DOHH2 (cell line): ENCODE data around the gene PGAM2.

ENCODE experiments used
- H3F3A ChIP-seq: fragments of 200-600 bp; sonication (generic), shearing (Covaris generic); 2 replicates; pipeline ENCODE4 v1.6.0; 2016; ENCODE audit warnings: antibody characterized with exemption, mild to moderate bottlenecking; ENCODE audit not compliant: control insufficient read depth, insufficient read depth
- H3K27ac ChIP-seq: fragments of 200-600 bp; sonication (generic); 2 replicates; pipeline ENCODE4 v1.5.1; 2014; ENCODE audit warnings: low read depth, mild to moderate bottlenecking, low read length, moderate library complexity
- H3K27me3 ChIP-seq: fragments of 200-600 bp; sonication (generic); 2 replicates; pipeline ENCODE4 v1.6.1; 2014; ENCODE audit warnings: mild to moderate bottlenecking, low read length, mixed read lengths; ENCODE audit not compliant: control insufficient read depth
- H3K36me3 ChIP-seq: fragments of 200-600 bp; sonication (generic); 2 replicates; pipeline ENCODE4 v1.6.1; 2014; ENCODE audit warnings: mild to moderate bottlenecking, low read length, moderate library complexity, mixed read lengths; ENCODE audit not compliant: control insufficient read depth
- H3K4me1 ChIP-seq: fragments of 200-600 bp; sonication (generic); 2 replicates; pipeline ENCODE4 v1.6.1; 2014; ENCODE audit warnings: mild to moderate bottlenecking, low read length, mixed read lengths; ENCODE audit not compliant: control insufficient read depth
- H3K4me2 ChIP-seq: fragments of 200-600 bp; sonication (generic); 2 replicates; pipeline ENCODE4 v1.6.0; 2014; ENCODE audit warnings: mild to moderate bottlenecking, low read length, moderate library complexity
- H3K4me3 ChIP-seq: fragments of 200-600 bp; sonication (generic); 2 replicates; pipeline ENCODE4 v1.5.1; 2014; ENCODE audit warnings: mild to moderate bottlenecking, low read length, mixed read lengths
- H3K79me2 ChIP-seq: fragments of 200-600 bp; sonication (generic); 2 replicates; pipeline ENCODE4 v1.6.1; 2014; ENCODE audit warnings: mild to moderate bottlenecking, low read length, mixed read lengths; ENCODE audit not compliant: control insufficient read depth
- H3K9me2 ChIP-seq: fragments of 200-600 bp; sonication (generic); replicated peaks from 2 replicates; pipeline ENCODE4 v1.6.1; 2014; ENCODE audit warnings: mild to moderate bottlenecking, low read length, mixed read lengths; ENCODE audit not compliant: control insufficient read depth
- H3K9me3 ChIP-seq: fragments of 200-600 bp; sonication (generic); 2 replicates; pipeline ENCODE4 v1.6.1; 2014; ENCODE audit warnings: antibody characterized with exemption, low read length, mixed read lengths; ENCODE audit not compliant: control insufficient read depth, insufficient read depth
- H4K20me1 ChIP-seq: fragments of 200-600 bp; sonication (generic); 2 replicates; pipeline ENCODE4 v1.6.0; 2014; ENCODE audit warnings: low read depth, mild to moderate bottlenecking, antibody characterized with exemption, low read length, moderate library complexity; ENCODE audit not compliant: control insufficient read depth, insufficient read depth
- CTCF ChIP-seq: fragments of 200-600 bp; sonication (generic); IDR thresholded peaks from one replicate; pipeline ENCODE4 v1.5.1; 2014; ENCODE audit warnings: antibody characterized with exemption, mild to moderate bottlenecking, low read depth, low read length; ENCODE audit not compliant: poor library complexity, severe bottlenecking
- EZH2phosphoT487 ChIP-seq: fragments of 200-600 bp; sonication (generic); IDR thresholded peaks from 2 replicates; pipeline ENCODE4 v1.6.1; 2017; ENCODE audit warnings: borderline replicate concordance, mild to moderate bottlenecking, antibody characterized with exemption, low read length, moderate library complexity, mixed read lengths

The PGAM2 gene

DNA sequence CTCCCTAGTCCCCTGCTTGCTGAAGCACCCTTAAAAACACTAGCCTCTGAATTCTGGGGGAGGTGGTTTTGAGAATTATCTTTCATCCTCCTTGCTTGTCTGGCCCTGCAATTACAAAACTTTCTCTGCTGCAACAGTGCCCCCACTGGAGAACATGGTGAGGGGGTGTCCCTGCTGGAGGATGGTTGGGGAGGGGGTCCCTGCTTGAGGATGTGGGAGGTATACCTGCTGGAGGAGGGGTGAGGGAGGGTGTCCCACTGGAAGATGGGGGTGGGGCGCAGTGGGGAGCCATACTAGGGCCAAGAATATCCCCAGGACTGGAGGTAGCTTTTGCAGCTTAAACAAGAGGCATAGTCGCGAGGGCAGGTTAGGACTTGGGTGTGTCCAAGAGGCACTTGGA lies 20.2 kb upstream of the PGAM2 start:
- Histone ChIP-seq H4K20me1 (no peaks in the 10 kb centered on the region), H3K9me3 (no peaks in the 10 kb centered on the region), H3K27ac (no peak overlapping the region), H3K79me2 (peaks cover 16% of the 10 kb centered on the region), H3K4me3 (no peak overlapping the region), H3K36me3 (peaks cover 13% of the 10 kb centered on the region), H3K27me3 (no peaks in the 10 kb centered on the region), H3K9me2 (no peaks in the 10 kb centered on the region), H3F3A (peaks cover 6% of the 10 kb centered on the region; the same call in 1 of the 2 replicates), H3K4me1 (peaks cover 14% of the 10 kb centered on the region), H3K4me2 (no peak overlapping the region)
- peak; percentile 75 for TF ChIP-seq CTCF
- TF ChIP-seq EZH2phosphoT487: no peak

DNA sequence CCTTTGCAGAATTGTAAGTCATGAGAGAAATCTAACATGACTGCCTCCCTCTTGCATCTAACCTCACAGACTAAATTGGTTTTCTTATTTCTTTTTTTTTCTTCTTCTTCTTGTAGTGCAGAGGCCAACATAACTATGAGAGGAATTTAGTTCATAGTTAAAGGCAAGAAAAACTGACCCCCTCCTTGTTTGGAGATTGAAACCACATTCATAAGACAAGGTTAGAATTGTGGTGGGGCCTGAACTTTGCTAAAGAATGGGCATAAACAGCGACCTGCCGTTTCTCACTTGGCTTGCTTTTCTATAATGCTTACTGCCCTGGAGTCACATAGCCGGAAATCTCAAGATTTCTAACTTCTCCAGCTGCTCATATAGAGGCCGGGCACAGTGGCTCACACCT lies 19.3 kb upstream of the PGAM2 start:
- peaks cover 6% of the 10 kb centered on the region; the same call in 1 of the 2 replicates for H3F3A ChIP-seq
- H3K9me2 ChIP-seq: no peaks in the 10 kb centered on the region

DNA sequence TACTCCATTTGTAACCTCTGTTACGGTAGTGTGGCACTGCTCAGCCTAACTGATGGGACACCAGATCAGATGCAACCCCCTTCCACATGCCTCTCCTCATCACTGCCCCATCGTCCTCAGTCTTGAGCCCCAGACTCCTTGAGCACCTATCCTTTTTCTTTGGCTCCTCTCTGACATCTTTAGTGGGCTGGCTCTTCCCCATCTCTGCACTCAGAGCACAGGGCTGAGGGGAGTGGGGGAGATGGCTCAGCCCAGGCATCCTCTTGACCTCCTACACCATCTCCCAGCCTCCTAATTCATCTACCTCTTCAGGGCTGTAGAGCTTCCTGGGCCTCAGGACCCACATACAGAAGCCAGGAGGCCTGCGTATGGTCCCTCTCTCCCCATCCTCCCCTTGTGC lies 18.4 kb upstream of the PGAM2 start:
- H3K4me2 ChIP-seq: no peak overlapping the region
- H3K79me2 ChIP-seq: peaks cover 26% of the 10 kb centered on the region
- peaks cover 30% of the 10 kb centered on the region for H3K36me3 ChIP-seq
- H4K20me1 ChIP-seq: no peaks in the 10 kb centered on the region
- H3F3A ChIP-seq: peaks cover 6% of the 10 kb centered on the region; the same call in 1 of the 2 replicates
- no peak for TF ChIP-seq EZH2phosphoT487
- no peak for TF ChIP-seq CTCF
- no peaks in the 10 kb centered on the region for H3K27me3 ChIP-seq
- H3K9me2 ChIP-seq: no peaks in the 10 kb centered on the region
- no peak overlapping the region for H3K4me3 ChIP-seq
- H3K4me1 ChIP-seq: peaks cover 32% of the 10 kb centered on the region
- no peak overlapping the region for H3K27ac ChIP-seq
- H3K9me3 ChIP-seq: no peaks in the 10 kb centered on the region

More for the DNA sequence above, 19.3 kb upstream of the PGAM2 start:
- TF ChIP-seq CTCF: no peak
- TF ChIP-seq EZH2phosphoT487: no peak
- H3K4me2 ChIP-seq: no peak overlapping the region
- H3K9me3 ChIP-seq: no peaks in the 10 kb centered on the region
- H4K20me1 ChIP-seq: no peaks in the 10 kb centered on the region
- no peaks in the 10 kb centered on the region for H3K27me3 ChIP-seq
- H3K79me2 ChIP-seq: peaks cover 25% of the 10 kb centered on the region
- H3K27ac ChIP-seq: no peak overlapping the region
- no peak overlapping the region for H3K4me3 ChIP-seq
- H3K36me3 ChIP-seq: peaks cover 21% of the 10 kb centered on the region
- peaks cover 23% of the 10 kb centered on the region for H3K4me1 ChIP-seq
